ENCODE results near the gene PCSK5.
A peak's percentile ranks its signal among the peaks of the same experiment; 100 is the strongest.

PCSK5 gene

GRCh38 chr9:76082057-76082456, 191.6 kb downstream of the PCSK5 start:
- no peak for DNase-seq (ENCODE audit: low read depth)

GRCh38 chr9:76085596-76085995, 195.1 kb downstream of the PCSK5 start:
- no peak for DNase-seq (ENCODE audit: low read depth)

DNA sequence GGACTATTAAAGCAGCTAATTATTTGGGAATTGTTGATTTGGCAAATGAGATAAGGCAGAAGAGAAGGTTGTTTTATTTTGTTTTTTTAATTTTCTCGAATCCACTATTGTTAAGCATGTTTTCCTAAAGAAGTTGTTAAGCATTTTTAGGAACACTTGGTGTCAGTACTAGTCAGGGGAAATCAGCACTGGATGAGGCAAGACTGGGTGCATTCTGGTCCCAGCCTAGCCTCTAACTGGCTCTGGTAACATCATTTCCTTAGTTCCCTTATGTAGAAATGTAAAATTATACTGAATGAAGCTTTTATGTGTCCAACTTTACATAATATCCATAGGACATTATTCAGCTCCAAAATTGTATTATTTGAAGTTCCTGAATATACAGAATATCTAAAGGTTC, 196.1 kb downstream of the PCSK5 start:
- peak; percentile 9 for DNase-seq (ENCODE audit: low read depth)

GRCh38 chr9:76087976-76088375, 197.5 kb downstream of the PCSK5 start:
- DNase-seq (ENCODE audit: low read depth), result no peak

DNA sequence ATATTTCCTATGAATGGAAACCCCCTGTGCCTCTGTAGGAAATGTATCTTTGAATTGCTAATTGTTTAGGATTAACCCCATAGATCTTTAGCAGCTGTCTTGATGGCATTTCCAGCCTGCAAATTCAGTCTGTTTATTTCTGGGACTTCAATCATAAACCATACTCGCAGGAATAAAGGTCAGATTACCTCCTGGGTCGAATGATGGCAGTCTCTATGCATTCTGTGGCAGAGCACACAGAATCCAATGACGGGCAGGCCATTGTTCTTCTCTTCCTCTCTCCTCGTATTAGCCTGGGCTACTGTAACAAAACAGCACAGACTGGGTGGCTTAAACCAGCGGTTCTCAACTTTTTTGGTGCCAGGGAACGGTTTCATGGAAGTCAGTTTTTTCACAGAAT, 199.9 kb downstream of the PCSK5 start:
- DNase-seq (ENCODE audit: low read depth), result no peak

DNA sequence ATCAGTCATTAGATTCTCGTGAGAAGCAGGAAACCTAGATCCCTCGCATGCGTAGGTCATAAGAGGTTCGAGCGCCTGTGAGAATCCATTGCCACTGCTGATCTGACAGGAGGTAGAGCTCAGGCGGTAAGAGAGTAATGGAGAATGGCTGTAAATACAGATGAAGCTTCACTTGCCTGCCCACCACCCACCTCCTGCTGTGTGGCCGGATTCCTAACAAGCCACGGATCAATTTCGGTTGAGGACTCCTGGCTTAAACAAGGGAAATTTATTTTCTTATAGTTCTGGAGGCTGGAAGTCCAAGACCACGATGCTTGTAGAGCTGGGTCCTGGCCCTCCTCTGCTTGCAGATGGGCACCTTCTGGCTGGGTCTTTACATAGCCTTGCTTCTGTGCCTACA, 200.4 kb downstream of the PCSK5 start:
- DNase-seq (ENCODE audit: low read depth), result no peak

- DNase-seq (ENCODE audit: low read depth), result no peak
Observed at GRCh38 chr9:76092572-76092971, 202.1 kb downstream of the PCSK5 start.

- DNase-seq (ENCODE audit: low read depth), result no peak
Observed at GRCh38 chr9:76095585-76095984, 205.1 kb downstream of the PCSK5 start.

- DNase-seq (ENCODE audit: low read depth), result no peak
Observed at GRCh38 chr9:76099516-76099915, 209.0 kb downstream of the PCSK5 start.

GRCh38 chr9:76101075-76101474, 210.6 kb downstream of the PCSK5 start:
- DNase-seq (ENCODE audit: low read depth), result no peak

DNA sequence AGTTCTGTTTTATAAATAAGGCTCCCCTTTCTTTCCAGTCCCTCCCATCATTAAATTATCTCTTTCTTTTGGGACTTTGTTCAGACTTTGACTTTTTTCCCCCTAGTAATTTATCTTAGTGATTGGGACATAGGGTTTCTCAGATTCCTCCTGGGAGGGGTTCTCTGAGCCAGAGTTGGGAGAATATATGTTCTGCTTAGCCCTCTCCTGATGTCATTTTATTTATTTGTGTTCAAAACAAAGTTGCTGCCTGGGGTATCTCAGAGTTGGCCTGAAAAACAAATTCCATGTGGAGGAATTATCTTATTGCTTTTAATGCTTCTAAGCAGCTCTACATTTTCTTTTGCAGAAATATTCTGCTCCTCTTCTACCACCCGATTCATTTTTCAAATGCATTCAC, 211.0 kb downstream of the PCSK5 start:
- no peak for DNase-seq (ENCODE audit: low read depth)

DNA sequence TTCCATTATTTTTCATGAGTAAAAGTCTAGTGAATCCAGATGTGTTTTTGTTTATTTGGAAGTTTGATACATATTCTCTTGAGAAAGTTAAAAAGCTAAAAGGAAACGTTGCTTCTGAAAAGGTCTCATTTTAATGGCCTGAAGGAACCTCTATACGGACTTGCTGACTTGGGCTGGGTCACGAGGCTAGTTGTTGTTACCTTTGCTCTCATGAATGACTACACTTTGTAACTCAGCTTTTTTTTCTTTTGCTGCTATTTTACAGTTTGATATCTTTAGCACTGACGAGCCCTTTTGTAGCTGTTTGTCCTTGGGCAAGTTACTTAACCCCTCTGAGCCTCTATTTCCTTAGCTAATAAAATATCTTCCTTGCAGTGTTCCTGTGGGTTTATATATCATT, 211.5 kb downstream of the PCSK5 start:
- no peak for DNase-seq (ENCODE audit: low read depth)

- DNase-seq (ENCODE audit: low read depth), result no peak
Observed at GRCh38 chr9:76103531-76104315, 213.2 kb downstream of the PCSK5 start.

DNA sequence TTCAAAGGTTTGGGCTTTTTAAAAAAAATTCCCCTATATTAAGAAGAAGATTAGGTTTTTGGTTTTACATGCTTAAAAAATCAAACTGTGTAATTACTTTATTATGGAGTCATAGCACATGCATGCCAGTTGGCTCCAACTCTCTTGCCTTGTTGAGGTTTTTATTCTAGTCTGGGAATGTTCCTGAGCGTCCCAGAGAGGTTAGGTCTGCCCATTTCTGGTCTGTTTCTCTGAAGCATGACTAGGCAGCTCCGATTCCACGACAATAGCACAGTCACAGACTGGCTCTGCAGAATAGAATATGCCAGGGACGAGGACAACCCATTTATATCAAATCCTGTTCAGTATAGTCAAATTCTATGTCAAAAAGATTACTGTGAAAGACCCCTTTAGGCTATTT, 217.0 kb downstream of the PCSK5 start:
- DNase-seq (ENCODE audit: low read depth), result no peak

- peak; percentile 0 for DNase-seq (ENCODE audit: low read depth)
Observed at GRCh38 chr9:76109953-76110352, 219.5 kb downstream of the PCSK5 start.

DNA sequence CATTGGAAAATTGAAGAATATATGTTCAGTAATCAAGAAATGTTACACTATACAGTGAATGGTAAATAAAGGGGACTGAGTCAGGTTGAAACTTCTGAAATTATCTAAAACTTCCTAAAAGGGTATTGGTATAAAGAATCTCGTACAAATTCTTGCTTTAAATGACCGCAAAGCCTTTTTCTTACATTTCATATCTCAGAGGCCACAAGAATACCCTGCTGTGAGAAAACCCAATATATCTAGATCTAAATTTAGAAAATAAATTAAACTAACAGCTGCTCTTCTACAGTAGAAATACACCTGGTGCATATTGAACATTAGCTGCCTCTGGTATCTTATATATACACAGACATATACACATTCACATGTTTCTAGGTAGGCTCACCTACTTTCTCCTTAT, 221.7 kb downstream of the PCSK5 start:
- DNase-seq (ENCODE audit: low read depth), result no peak

DNA sequence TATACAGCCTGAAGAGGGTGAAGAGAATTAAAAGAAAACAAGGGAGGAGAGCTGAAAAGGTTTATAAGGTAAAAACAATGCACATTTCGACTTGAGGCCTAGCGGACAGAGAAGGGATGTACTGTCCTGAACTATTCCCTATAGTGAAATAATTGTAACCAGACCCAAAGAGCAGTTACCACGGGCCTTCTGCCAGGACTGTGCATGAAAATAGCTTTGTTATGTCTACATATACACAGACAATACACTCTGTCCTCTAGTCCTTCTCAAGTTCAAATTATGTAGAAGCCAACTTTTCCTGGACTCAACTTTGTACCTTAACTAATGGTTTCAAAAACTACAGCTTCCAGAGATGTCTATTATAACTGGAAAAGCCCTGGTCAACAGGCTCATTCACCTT, 223.7 kb downstream of the PCSK5 start:
- no peak for DNase-seq (ENCODE audit: low read depth)

GRCh38 chr9:76115396-76115795, 224.9 kb downstream of the PCSK5 start:
- no peak for DNase-seq (ENCODE audit: low read depth)

DNA sequence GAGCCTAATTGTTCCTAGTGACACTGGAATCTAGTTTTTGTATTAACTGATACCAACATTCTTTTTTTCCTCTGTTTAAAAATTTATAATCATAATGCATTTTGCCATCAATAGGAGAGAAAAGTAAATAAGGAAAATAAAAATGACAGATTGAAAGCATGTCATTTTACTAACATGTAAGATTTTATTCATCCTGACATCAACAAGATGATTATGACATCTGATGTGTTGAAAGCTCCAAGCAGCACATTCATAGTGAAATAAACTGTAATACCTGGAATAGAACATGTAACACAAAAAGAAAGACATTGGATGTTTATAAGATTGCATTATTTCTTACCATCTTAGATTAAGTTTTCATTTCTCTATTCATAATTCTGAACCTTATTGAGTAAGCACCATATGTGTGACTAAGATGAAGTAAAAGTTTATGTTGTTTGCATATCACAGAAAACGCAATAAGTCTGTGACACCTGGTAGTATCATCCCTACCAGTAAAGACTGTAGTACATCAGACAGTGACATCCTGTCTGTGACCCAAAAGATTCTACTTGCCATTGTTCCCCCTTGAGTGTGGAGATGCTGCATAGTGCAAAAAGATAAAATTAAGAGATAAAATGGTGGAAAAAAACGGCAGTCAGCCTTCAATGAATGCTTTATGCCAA, 225.6 kb downstream of the PCSK5 start:
- no peak for DNase-seq (ENCODE audit: low read depth)

DNA sequence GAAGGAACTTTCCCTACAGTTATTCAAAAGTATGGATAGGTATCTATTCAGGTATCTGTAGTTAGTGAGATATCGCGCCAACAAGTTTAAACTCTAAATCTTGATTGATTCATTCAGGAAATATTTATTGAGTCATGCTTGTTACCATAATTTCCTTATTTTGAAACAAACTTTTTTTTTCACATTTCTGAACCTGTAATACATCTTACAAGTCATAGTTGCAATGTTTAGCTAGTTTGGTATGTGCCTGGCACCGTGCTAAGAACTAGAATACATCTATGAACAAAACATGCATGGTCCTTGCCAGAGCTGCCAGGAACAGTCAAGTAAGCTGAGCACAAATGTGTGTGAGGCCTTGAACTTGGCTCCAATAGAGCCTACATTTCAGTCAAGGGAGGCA, 226.4 kb downstream of the PCSK5 start:
- DNase-seq (ENCODE audit: low read depth), result no peak

- DNase-seq (ENCODE audit: low read depth), result no peak
Observed at GRCh38 chr9:76127637-76128036, 237.2 kb downstream of the PCSK5 start.

GRCh38 chr9:76135902-76136301, 245.4 kb downstream of the PCSK5 start:
- no peak for DNase-seq (ENCODE audit: low read depth)

- DNase-seq (ENCODE audit: low read depth), result peak; percentile 72
Observed at GRCh38 chr9:76136986-76137385, 246.5 kb downstream of the PCSK5 start.

DNA sequence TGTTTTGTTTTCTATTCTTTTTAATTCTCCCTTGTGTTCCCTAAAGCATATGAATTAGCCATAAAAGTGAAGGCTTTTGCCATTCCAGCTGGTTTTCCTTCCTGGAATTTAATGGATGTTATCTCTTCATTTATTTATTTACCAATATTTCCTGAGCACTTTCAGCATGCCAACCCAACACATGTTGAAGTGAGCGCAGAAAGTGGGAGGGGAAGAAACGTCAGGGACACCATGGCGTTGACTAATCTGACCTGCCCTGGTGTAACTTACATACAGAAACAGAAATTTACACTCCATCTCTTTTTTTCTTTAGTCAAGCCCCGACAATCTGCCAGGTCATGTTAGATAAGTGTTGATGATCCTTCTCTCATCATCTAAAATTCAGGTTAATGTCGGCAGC, 247.5 kb downstream of the PCSK5 start:
- peak; percentile 12 for DNase-seq (ENCODE audit: low read depth)

All from EH (cell line).